ENCODE data around the gene TNFSF4. TPM values are rescaled to one million over a fixed set of nuclear protein-coding genes. Genes with fewer than 3 reads are reported as not detected.

TNFSF4 gene
- 1 to 10 TPM in 1 of 2 donors, under 1 TPM in 1; 0.44 to 1.1 TPM for total RNA-seq

DNA sequence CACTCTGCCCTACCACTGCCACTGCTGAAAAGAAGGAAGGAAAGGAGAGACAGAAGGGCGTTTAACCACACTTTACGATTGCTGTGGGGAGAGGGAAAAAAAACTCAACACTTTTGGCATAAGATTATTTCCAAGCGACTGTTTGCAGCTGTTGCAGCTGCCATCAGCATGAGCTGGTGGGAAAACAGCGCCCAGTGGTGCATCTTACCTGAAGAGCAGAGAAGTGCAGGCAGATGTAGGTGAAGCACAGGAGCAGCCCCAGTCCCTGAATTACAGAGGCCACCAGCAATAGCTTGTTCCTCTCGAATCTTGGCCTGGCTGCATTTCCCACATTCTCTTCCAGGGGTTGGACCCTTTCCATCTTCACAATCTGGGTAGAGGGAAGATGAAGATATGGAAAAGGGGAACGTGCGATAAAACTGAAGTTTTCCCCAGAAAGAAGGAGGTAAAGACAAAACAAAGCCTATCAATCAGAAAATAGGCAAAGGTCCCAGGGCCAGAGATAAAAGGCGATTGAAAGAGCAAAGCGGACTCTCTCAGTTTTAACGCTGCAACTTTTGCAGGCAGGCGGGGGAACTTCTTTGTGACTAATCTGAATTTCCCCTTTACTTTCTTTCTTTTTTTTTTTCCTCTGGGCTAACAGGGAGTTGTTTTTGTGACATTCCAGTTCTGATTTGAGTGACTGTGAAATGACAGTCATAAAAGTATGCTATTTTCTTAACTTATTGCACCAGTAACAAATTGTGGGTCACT is at the start of gene TNFSF4:
TNFSF4 (minus strand) TSS at position 516 of the 753 bp plus-strand sequence; CDS start at position 361, 155 bp downstream.
- no peak for TF ChIP-seq CTCF (IDR thresholded peaks at IDR 0.05)
- intact Hi-C loops (cut with DNase I) = no loop called here
- Histone ChIP-seq H3K9ac (ENCODE audit: low read depth in 2 of 2, low read length in 2 of 2) (no peak within 1 kb of the TSS), H3K27ac (no peak within 1 kb of the TSS), H3K9me3 (no peaks in the 10 kb centered on the region), H3K4me1 (no peaks in the 10 kb centered on the region), H3K36me3 (no peaks in the 10 kb centered on the region), H3K27me3 (no peaks in the 10 kb centered on the region), H3K4me3 (no peak within 1 kb of the TSS)
- peak; percentile 26 for DNase-seq

- peak; percentile 58 for TF ChIP-seq CTCF (IDR thresholded peaks at IDR 0.05)
- Histone ChIP-seq H3K27ac (no peak overlapping the region), H3K9me3 (no peaks in the 10 kb centered on the region), H3K27me3 (no peaks in the 10 kb centered on the region), H3K4me3 (no peak overlapping the region), H3K9ac (ENCODE audit: low read depth in 2 of 2, low read length in 2 of 2) (no peak overlapping the region), H3K4me1 (no peaks in the 10 kb centered on the region), H3K36me3 (no peaks in the 10 kb centered on the region)
- peak; percentile 34 for DNase-seq
- intact Hi-C loops (cut with DNase I) = no loop called here
Measured at GRCh38 chr1:173255214-173255813, 48.2 kb upstream of the TNFSF4 start.

- TF ChIP-seq CTCF (IDR thresholded peaks at IDR 0.05) = no peak
Measured at GRCh38 chr1:173253046-173253445, 45.9 kb upstream of the TNFSF4 start.

DNA sequence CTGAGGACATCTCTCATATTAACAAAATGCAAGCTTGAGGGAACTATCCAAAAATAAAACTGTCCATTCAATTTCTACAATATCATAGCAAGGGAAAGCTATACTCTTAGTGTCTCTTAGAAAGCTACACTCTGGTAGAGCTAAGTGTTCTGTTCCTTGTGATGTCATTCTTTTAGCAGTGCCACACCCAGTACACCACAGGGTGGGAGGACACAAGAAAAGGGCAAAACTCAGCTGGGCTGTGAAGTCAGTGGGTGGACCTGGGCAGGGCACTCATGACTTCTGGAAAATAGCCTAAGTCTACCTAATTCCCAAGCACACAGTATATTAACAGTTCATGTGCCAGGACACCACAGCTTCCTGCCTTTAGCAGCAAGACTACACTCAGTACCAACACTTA is 42.2 kb upstream of the TNFSF4 start:
- Histone ChIP-seq H3K27me3 (no peaks in the 10 kb centered on the region), H3K27ac (no peak overlapping the region), H3K9ac (ENCODE audit: low read depth in 2 of 2, low read length in 2 of 2) (no peak overlapping the region), H3K4me3 (no peak overlapping the region), H3K36me3 (no peaks in the 10 kb centered on the region), H3K9me3 (no peaks in the 10 kb centered on the region), H3K4me1 (no peaks in the 10 kb centered on the region)
- intact Hi-C loops (cut with DNase I) = no loop called here
- no peak for DNase-seq
- TF ChIP-seq CTCF (IDR thresholded peaks at IDR 0.05) = no peak

More at GRCh38 chr1:173253046-173253445, 45.9 kb upstream of the TNFSF4 start:
- H3K27me3 ChIP-seq = no peaks in the 10 kb centered on the region
- H3K4me1 ChIP-seq = no peaks in the 10 kb centered on the region
- no peak overlapping the region for H3K27ac ChIP-seq
- no peaks in the 10 kb centered on the region for H3K9me3 ChIP-seq
- no peak overlapping the region for H3K4me3 ChIP-seq
- DNase-seq = no peak
- intact Hi-C loops (cut with DNase I) = no loop called here
- no peaks in the 10 kb centered on the region for H3K36me3 ChIP-seq
- no peak overlapping the region for H3K9ac ChIP-seq (ENCODE audit: low read depth in 2 of 2, low read length in 2 of 2)

DNA sequence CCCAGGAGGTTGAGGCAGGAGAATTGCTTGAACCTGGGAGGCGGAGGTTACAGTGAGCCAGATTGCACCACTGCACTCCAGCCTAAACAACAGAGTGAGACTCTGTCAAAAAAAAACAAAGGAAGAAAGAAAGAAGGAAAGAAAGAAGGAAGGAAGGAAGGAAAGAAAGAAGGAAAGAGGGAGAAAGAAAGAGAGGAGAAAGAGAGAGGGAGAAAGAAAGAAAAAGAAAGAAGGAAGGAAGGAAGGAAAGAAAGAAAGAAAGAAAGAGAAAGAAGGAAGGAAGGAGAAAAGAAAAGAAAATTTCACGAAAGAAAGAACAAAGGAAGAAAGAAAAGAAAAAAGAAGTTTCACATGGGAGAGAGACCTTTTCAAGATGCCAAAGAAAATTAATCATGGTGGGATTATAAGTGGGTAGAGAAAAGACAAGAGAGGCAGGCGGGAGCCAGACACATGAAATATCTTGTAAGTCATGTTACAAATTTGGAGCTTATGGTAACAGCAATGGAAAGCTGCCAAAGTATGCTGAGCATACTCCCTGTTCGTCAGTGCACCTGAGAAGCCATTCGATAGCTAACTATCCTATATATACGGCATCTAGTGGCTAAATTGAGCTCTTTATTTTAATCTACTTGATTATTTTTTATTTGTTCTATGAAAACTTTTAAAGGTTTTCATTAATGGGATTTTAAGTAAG is 41.3 kb upstream of the TNFSF4 start:
- Histone ChIP-seq H3K27me3 (no peaks in the 10 kb centered on the region), H3K9me3 (no peaks in the 10 kb centered on the region), H3K4me1 (no peaks in the 10 kb centered on the region), H3K4me3 (no peak overlapping the region), H3K9ac (ENCODE audit: low read depth in 2 of 2, low read length in 2 of 2) (no peak overlapping the region), H3K27ac (no peak overlapping the region), H3K36me3 (no peaks in the 10 kb centered on the region)
- intact Hi-C loops (cut with DNase I) = no loop called here
- DNase-seq = no peak
- no peak for TF ChIP-seq CTCF (IDR thresholded peaks at IDR 0.05)
